Measurements from ENCODE around the gene NTN5.
A peak's percentile ranks its signal among the peaks of the same experiment; 100 is the strongest.
"Not testable (repeated sequence)": the region's sequence is repeated elsewhere in the genome, so short reads cannot be mapped to it uniquely, and the experiment has no call there.

NTN5 gene

GRCh38 chr19:48668332-48668731, 4.5 kb downstream of the NTN5 start:
- DNase-seq, result no peak

- DNase-seq, result no peak
Measured at GRCh38 chr19:48665786-48666185, 7.0 kb downstream of the NTN5 start.

GRCh38 chr19:48664476-48664875, 8.3 kb downstream of the NTN5 start:
- no peak for DNase-seq

GRCh38 chr19:48663667-48664066, 9.2 kb downstream of the NTN5 start:
- no peak for DNase-seq

GRCh38 chr19:48661711-48662090, 11.1 kb downstream of the NTN5 start:
- no peak for DNase-seq

GRCh38 chr19:48660852-48661710, 11.7 kb downstream of the NTN5 start:
- peak; percentile 93 to 95 (median 95) for DNase-seq

- DNase-seq, result peak; percentile 39 to 53 (median 48)
Measured at GRCh38 chr19:48659768-48660167, 13.0 kb downstream of the NTN5 start.

- no peak for DNase-seq
Measured at GRCh38 chr19:48658483-48658882, 14.3 kb downstream of the NTN5 start.

- DNase-seq, result not testable (repeated sequence)
Measured at GRCh38 chr19:48657828-48658227, 15.0 kb downstream of the NTN5 start.

GRCh38 chr19:48656840-48657474, 15.9 kb downstream of the NTN5 start:
- no peak for DNase-seq

- no peak for DNase-seq
Measured at GRCh38 chr19:48654299-48655059, 18.3 kb downstream of the NTN5 start.

GRCh38 chr19:48651683-48652048, 21.2 kb downstream of the NTN5 start:
- no peak for DNase-seq

- no peak for DNase-seq
Measured at GRCh38 chr19:48650974-48651682, 21.7 kb downstream of the NTN5 start.

GRCh38 chr19:48648134-48648533, 24.7 kb downstream of the NTN5 start:
- no peak for DNase-seq

GRCh38 chr19:48646722-48647216, 26.0 kb downstream of the NTN5 start:
- no peak for DNase-seq

- DNase-seq, result peak; percentile 86 to 93 (median 92)
Measured at GRCh38 chr19:48646001-48646721, 26.7 kb downstream of the NTN5 start, which contains the start of gene CA11. TSS of gene CA11 (minus strand) at chr19:48646187. CDS start at chr19:48645632, 555 bp downstream.

GRCh38 chr19:48645620-48646000, 27.2 kb downstream of the NTN5 start:
- peak in 1 of 3 donors; percentile 38 for DNase-seq

- DNase-seq, result peak; percentile 63 to 81 (median 75)
Measured at GRCh38 chr19:48644839-48645619, 27.8 kb downstream of the NTN5 start.

GRCh38 chr19:48644355-48644754, 28.5 kb downstream of the NTN5 start:
- no peak for DNase-seq

- no peak for DNase-seq
Measured at GRCh38 chr19:48642862-48643261, 30.0 kb downstream of the NTN5 start.

- no peak for DNase-seq
Measured at GRCh38 chr19:48641850-48642249, 31.0 kb downstream of the NTN5 start.

Data from suppressor macrophage treated with lipopolysaccharide for 1 hour (primary cell).